GM23338 (cell line): ENCODE measurements around the gene NRROS. TPM values are rescaled to one million over a fixed set of nuclear protein-coding genes. Genes with fewer than 3 reads are reported as not detected.

ENCODE experiments used
- ATAC-seq: fragments of 200-7000 bp; cut with Tn5 transposase; 3 replicates; pipeline ENCODE4 v1.9.1; 2020
- DNase-seq: peaks from one replicate; pipeline ENCODE4 v3.0.0-alpha.2; 2015; ENCODE audit warnings: low spot score
- H2AFZ ChIP-seq: fragments of 200-600 bp; sonication (generic); 2 replicates; pipeline ENCODE4 v1.8.0; 2016; ENCODE audit warnings: antibody characterized with exemption, mild to moderate bottlenecking, moderate library complexity
- H3F3A ChIP-seq: fragments of 200-600 bp; sonication (generic); replicated peaks from 2 replicates; pipeline ENCODE4 v1.8.0; 2017; ENCODE audit warnings: antibody characterized with exemption, mixed run types, low read depth
- H3K27ac ChIP-seq: fragments of 200-600 bp; sonication (generic); 2 replicates; pipeline ENCODE4 v1.6.1; 2016; ENCODE audit warnings: low read depth
- H3K27me3 ChIP-seq: fragments of 200-600 bp; sonication (generic); 2 replicates; pipeline ENCODE4 v1.8.0; 2016; ENCODE audit warnings: mild to moderate bottlenecking, mixed run types, moderate library complexity; ENCODE audit not compliant: insufficient read depth
- H3K36me3 ChIP-seq: fragments of 200-600 bp; sonication (generic); 2 replicates; pipeline ENCODE4 v1.8.0; 2016; ENCODE audit warnings: mild to moderate bottlenecking; ENCODE audit not compliant: insufficient read depth
- H3K4me1 ChIP-seq: fragments of 200-600 bp; sonication (generic); 2 replicates; pipeline ENCODE4 v1.8.0; 2016; ENCODE audit warnings: mild to moderate bottlenecking, moderate library complexity; ENCODE audit not compliant: insufficient read depth
- H3K4me2 ChIP-seq: fragments of 200-600 bp; sonication (generic); 2 replicates; pipeline ENCODE4 v1.7.1; 2017; ENCODE audit warnings: mixed run types
- H3K4me3 ChIP-seq: fragments of 200-600 bp; sonication (generic); 2 replicates; pipeline ENCODE4 v1.6.1; 2016; ENCODE audit warnings: mixed run types
- H3K79me2 ChIP-seq: fragments of 200-600 bp; sonication (generic); replicated peaks from 2 replicates; pipeline ENCODE4 v1.8.0; 2017; ENCODE audit warnings: mild to moderate bottlenecking; ENCODE audit not compliant: insufficient read depth
- H3K9me2 ChIP-seq: fragments of 200-600 bp; sonication (generic); 2 replicates; pipeline ENCODE4 v1.8.0; 2017; ENCODE audit not compliant: insufficient read depth
- H4K20me1 ChIP-seq: fragments of 200-600 bp; sonication (generic); replicated peaks from 2 replicates; pipeline ENCODE4 v1.8.0; 2017; ENCODE audit warnings: mild to moderate bottlenecking; ENCODE audit not compliant: insufficient read depth
- H3K27ac Mint-ChIP-seq: 2 replicates; pipeline ENCODE4 v1.8.0; 2020; ENCODE audit warnings: inconsistent platforms, mild to moderate bottlenecking, moderate library complexity, mixed read lengths
- H3K27me3 Mint-ChIP-seq: 3 replicates; pipeline ENCODE4 v1.8.0; 2022; ENCODE audit warnings: low read depth, mild to moderate bottlenecking, moderate library complexity, mixed read lengths, inconsistent platforms; ENCODE audit not compliant: insufficient read depth, poor library complexity
- H3K36me3 Mint-ChIP-seq: 3 replicates; pipeline ENCODE4 v1.8.0; 2021; ENCODE audit warnings: low read depth, mild to moderate bottlenecking, inconsistent platforms, moderate library complexity, mixed read lengths
- H3K4me1 Mint-ChIP-seq: 3 replicates; pipeline ENCODE4 v1.8.0; 2020; ENCODE audit warnings: mild to moderate bottlenecking, inconsistent platforms, mixed read lengths
- H3K4me3 Mint-ChIP-seq: 3 replicates; pipeline ENCODE4 v1.8.0; 2021; ENCODE audit warnings: moderate library complexity, mild to moderate bottlenecking, inconsistent platforms, mixed read lengths
- H3K9me3 Mint-ChIP-seq: 3 replicates; pipeline ENCODE4 v1.8.0; 2020; ENCODE audit warnings: moderate library complexity, mild to moderate bottlenecking, inconsistent platforms, mixed read lengths
- CREB1 ChIP-seq: fragments of 250-450 bp; sonication (Bioruptor Pico); IDR thresholded peaks from 2 replicates; pipeline ENCODE4 v1.5.0; 2020; ENCODE audit warnings: low read depth, mild to moderate bottlenecking, moderate library complexity
- EZH2 ChIP-seq: fragments of 200-600 bp; sonication (generic); IDR thresholded peaks from one replicate; pipeline ENCODE4 v1.8.0; 2017; ENCODE audit warnings: antibody characterized with exemption, mild to moderate bottlenecking, low read depth; ENCODE audit not compliant: unreplicated experiment
- EZH2phosphoT487 ChIP-seq: fragments of 200-600 bp; sonication (generic); IDR thresholded peaks from one replicate; pipeline ENCODE4 v1.8.1; 2018; ENCODE audit warnings: antibody characterized with exemption; ENCODE audit not compliant: unreplicated experiment
- JUNB ChIP-seq: IDR thresholded peaks from one replicate; pipeline ENCODE4 v1.6.1; 2016; ENCODE audit warnings: antibody characterized with exemption; ENCODE audit not compliant: unreplicated experiment
- NANOG ChIP-seq: IDR thresholded peaks from 2 replicates; pipeline ENCODE4 v1.6.1; 2016; ENCODE audit warnings: antibody characterized with exemption, borderline replicate concordance
- POLR2AphosphoS5 ChIP-seq: IDR thresholded peaks from 2 replicates; pipeline ENCODE4 v1.6.1; 2016; ENCODE audit warnings: antibody characterized with exemption, low read depth
- STAT1 ChIP-seq: IDR thresholded peaks from one replicate; pipeline ENCODE4 v1.6.1; 2016; ENCODE audit warnings: antibody characterized with exemption; ENCODE audit not compliant: unreplicated experiment
- ZNF114 ChIP-seq: fragments of 250-450 bp; sonication (Bioruptor Pico); IDR thresholded peaks from 2 replicates; pipeline ENCODE4 v1.5.0; 2020; ENCODE audit warnings: mild to moderate bottlenecking, moderate library complexity
- ZNF331 ChIP-seq: fragments of 250-450 bp; sonication (Bioruptor Pico); IDR thresholded peaks from 2 replicates; pipeline ENCODE4 v1.5.0; 2020; ENCODE audit warnings: low read depth, mild to moderate bottlenecking, moderate library complexity
- polyA plus RNA-seq: library from polyadenylated mRNA; unstranded; fragments of >200 nt; fragmentation: Nextera tagmentation; extraction: Ambion mirVana; gene quantifications from 2 replicates; pipeline ENCODE4 v1.2.1, GENCODE V29; 2016
- total RNA-seq: library from RNA; depleted of rRNA; stranded (reverse); fragments of >200 nt; shearing (Covaris generic); gene quantifications from 2 replicates; pipeline ENCODE4 v1.2.3, GENCODE V29; 2014
- TF ChIP-seq, protein P1 (sequence below), 2 experiments: fragments of 200-600 bp in 1 of 2; sonication (generic) in 1 of 2; conservative IDR thresholded peaks; 2 replicates each; pipeline versions ENCODE4 v1.5.1 to v1.6.1; 2016 to 2017; ENCODE audit warnings: antibody characterized with exemption in 2 of 2, low read depth in 2 of 2, mild to moderate bottlenecking in 2 of 2, moderate library complexity in 1 of 2
- TF ChIP-seq, protein P2 (sequence below): IDR thresholded peaks from one replicate; pipeline ENCODE4 v1.6.1; 2018; ENCODE audit warnings: antibody characterized with exemption; ENCODE audit not compliant: unreplicated experiment
- TF ChIP-seq, protein P3 (sequence below): fragments of 250-450 bp; sonication (Bioruptor Pico); IDR thresholded peaks from 2 replicates; pipeline ENCODE4 v1.5.0; 2020; ENCODE audit warnings: mild to moderate bottlenecking, moderate library complexity
- TF ChIP-seq, protein P4 (sequence below): IDR thresholded peaks from 2 replicates; pipeline ENCODE4 v1.6.1; 2016; ENCODE audit warnings: antibody characterized with exemption

NRROS gene
- total and polyA plus RNA-seq, 2 experiments from 2014 or later: 2.3 to 8.5 TPM

DNA sequence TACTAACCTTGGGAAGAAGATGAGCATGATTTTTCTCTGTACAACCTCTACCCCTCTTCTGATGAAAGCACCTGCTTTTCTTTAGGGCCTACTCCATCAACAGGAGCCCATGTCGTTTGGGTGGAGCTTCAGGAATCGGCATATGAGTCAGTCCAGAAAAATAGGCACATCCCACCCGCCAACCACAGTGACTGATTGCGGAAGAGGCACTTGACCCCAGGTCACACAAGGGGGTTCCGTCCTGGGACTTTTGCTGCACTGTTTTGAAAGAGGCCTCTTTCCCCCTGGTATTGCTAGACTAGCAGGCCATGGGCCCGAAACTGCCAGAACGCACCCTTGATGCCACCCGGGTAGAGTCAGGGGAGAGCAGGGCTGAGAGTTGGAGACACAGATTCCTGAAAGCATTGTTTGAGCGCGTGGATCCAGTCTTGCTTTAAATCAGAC lies 19.3 kb upstream of the NRROS start:
- Histone ChIP-seq H3F3A (0 out of 2 replicates have a peak, but pooled peaks cover 7% of the 10 kb centered on the region), H2AFZ (peak overlapping the region; percentile 89; the same call in 1 of the 2 replicates), H3K27me3 (no peaks in the 10 kb centered on the region), H3K36me3 (no peaks in the 10 kb centered on the region), H3K4me3 (no peak overlapping the region), H3K27ac (peak overlapping the region; percentile 53; the same call in 1 of the 2 replicates), H3K4me2 (no peak overlapping the region), H4K20me1 (no peaks in the 10 kb centered on the region), H3K79me2 (no peaks in the 10 kb centered on the region), H3K4me1 (peaks cover 17% of the 10 kb centered on the region), H3K9me2 (no peaks in the 10 kb centered on the region)
- peaks cover 16% of the 10 kb centered on the region for H3K4me1 Mint-ChIP-seq
- H3K4me3 Mint-ChIP-seq: no peak overlapping the region
- TF ChIP-seq EZH2phosphoT487 (no peak), JUNB (no peak), STAT1 (no peak), ZNF114 (CRISPR knock-in tag) (no peak), POLR2AphosphoS5 (no peak), ZNF331 (no peak), NANOG (no peak), EZH2 (no peak), CREB1 (CRISPR knock-in tag) (no peak)
- TF ChIP-seq, protein P1, sequence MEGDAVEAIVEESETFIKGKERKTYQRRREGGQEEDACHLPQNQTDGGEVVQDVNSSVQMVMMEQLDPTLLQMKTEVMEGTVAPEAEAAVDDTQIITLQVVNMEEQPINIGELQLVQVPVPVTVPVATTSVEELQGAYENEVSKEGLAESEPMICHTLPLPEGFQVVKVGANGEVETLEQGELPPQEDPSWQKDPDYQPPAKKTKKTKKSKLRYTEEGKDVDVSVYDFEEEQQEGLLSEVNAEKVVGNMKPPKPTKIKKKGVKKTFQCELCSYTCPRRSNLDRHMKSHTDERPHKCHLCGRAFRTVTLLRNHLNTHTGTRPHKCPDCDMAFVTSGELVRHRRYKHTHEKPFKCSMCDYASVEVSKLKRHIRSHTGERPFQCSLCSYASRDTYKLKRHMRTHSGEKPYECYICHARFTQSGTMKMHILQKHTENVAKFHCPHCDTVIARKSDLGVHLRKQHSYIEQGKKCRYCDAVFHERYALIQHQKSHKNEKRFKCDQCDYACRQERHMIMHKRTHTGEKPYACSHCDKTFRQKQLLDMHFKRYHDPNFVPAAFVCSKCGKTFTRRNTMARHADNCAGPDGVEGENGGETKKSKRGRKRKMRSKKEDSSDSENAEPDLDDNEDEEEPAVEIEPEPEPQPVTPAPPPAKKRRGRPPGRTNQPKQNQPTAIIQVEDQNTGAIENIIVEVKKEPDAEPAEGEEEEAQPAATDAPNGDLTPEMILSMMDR (conservative IDR thresholded peaks at IDR 0.05; ENCODE audit: low read depth in 2 of 2): no peak
- TF ChIP-seq, protein P2, sequence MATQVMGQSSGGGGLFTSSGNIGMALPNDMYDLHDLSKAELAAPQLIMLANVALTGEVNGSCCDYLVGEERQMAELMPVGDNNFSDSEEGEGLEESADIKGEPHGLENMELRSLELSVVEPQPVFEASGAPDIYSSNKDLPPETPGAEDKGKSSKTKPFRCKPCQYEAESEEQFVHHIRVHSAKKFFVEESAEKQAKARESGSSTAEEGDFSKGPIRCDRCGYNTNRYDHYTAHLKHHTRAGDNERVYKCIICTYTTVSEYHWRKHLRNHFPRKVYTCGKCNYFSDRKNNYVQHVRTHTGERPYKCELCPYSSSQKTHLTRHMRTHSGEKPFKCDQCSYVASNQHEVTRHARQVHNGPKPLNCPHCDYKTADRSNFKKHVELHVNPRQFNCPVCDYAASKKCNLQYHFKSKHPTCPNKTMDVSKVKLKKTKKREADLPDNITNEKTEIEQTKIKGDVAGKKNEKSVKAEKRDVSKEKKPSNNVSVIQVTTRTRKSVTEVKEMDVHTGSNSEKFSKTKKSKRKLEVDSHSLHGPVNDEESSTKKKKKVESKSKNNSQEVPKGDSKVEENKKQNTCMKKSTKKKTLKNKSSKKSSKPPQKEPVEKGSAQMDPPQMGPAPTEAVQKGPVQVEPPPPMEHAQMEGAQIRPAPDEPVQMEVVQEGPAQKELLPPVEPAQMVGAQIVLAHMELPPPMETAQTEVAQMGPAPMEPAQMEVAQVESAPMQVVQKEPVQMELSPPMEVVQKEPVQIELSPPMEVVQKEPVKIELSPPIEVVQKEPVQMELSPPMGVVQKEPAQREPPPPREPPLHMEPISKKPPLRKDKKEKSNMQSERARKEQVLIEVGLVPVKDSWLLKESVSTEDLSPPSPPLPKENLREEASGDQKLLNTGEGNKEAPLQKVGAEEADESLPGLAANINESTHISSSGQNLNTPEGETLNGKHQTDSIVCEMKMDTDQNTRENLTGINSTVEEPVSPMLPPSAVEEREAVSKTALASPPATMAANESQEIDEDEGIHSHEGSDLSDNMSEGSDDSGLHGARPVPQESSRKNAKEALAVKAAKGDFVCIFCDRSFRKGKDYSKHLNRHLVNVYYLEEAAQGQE: no peak
- TF ChIP-seq, protein P3, sequence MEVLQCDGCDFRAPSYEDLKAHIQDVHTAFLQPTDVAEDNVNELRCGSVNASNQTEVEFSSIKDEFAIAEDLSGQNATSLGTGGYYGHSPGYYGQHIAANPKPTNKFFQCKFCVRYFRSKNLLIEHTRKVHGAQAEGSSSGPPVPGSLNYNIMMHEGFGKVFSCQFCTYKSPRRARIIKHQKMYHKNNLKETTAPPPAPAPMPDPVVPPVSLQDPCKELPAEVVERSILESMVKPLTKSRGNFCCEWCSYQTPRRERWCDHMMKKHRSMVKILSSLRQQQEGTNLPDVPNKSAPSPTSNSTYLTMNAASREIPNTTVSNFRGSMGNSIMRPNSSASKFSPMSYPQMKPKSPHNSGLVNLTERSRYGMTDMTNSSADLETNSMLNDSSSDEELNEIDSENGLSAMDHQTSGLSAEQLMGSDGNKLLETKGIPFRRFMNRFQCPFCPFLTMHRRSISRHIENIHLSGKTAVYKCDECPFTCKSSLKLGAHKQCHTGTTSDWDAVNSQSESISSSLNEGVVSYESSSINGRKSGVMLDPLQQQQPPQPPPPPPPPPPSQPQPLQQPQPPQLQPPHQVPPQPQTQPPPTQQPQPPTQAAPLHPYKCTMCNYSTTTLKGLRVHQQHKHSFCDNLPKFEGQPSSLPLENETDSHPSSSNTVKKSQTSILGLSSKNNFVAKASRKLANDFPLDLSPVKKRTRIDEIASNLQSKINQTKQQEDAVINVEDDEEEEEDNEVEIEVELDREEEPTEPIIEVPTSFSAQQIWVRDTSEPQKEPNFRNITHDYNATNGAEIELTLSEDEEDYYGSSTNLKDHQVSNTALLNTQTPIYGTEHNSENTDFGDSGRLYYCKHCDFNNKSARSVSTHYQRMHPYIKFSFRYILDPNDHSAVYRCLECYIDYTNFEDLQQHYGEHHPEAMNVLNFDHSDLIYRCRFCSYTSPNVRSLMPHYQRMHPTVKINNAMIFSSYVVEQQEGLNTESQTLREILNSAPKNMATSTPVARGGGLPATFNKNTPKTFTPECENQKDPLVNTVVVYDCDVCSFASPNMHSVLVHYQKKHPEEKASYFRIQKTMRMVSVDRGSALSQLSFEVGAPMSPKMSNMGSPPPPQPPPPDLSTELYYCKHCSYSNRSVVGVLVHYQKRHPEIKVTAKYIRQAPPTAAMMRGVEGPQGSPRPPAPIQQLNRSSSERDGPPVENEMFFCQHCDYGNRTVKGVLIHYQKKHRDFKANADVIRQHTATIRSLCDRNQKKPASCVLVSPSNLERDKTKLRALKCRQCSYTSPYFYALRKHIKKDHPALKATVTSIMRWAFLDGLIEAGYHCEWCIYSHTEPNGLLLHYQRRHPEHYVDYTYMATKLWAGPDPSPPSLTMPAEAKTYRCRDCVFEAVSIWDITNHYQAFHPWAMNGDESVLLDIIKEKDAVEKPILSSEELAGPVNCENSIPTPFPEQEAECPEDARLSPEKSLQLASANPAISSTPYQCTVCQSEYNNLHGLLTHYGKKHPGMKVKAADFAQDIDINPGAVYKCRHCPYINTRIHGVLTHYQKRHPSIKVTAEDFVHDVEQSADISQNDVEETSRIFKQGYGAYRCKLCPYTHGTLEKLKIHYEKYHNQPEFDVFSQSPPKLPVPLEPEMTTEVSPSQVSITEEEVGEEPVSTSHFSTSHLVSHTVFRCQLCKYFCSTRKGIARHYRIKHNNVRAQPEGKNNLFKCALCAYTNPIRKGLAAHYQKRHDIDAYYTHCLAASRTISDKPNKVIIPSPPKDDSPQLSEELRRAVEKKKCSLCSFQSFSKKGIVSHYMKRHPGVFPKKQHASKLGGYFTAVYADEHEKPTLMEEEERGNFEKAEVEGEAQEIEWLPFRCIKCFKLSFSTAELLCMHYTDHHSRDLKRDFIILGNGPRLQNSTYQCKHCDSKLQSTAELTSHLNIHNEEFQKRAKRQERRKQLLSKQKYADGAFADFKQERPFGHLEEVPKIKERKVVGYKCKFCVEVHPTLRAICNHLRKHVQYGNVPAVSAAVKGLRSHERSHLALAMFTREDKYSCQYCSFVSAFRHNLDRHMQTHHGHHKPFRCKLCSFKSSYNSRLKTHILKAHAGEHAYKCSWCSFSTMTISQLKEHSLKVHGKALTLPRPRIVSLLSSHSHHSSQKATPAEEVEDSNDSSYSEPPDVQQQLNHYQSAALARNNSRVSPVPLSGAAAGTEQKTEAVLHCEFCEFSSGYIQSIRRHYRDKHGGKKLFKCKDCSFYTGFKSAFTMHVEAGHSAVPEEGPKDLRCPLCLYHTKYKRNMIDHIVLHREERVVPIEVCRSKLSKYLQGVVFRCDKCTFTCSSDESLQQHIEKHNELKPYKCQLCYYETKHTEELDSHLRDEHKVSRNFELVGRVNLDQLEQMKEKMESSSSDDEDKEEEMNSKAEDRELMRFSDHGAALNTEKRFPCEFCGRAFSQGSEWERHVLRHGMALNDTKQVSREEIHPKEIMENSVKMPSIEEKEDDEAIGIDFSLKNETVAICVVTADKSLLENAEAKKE (CRISPR knock-in tag): no peak
- TF ChIP-seq, protein P4, sequence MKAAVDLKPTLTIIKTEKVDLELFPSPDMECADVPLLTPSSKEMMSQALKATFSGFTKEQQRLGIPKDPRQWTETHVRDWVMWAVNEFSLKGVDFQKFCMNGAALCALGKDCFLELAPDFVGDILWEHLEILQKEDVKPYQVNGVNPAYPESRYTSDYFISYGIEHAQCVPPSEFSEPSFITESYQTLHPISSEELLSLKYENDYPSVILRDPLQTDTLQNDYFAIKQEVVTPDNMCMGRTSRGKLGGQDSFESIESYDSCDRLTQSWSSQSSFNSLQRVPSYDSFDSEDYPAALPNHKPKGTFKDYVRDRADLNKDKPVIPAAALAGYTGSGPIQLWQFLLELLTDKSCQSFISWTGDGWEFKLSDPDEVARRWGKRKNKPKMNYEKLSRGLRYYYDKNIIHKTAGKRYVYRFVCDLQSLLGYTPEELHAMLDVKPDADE: no peak
- H3K36me3 Mint-ChIP-seq: no peaks in the 10 kb centered on the region
- H3K27ac Mint-ChIP-seq: peak overlapping the region; percentile 43; the same call in 1 of the 2 replicates
- DNase-seq (no peak), ATAC-seq (no peak)
- peaks cover 2% of the 10 kb centered on the region for H3K27me3 Mint-ChIP-seq
- H3K9me3 Mint-ChIP-seq: no peaks in the 10 kb centered on the region
